Dedifferentiated amniotic fluid mesenchymal stem cell (primary cell): ENCODE results near the gene LCE6A.

ENCODE experiments used
- DNase-seq: peaks from one replicate; pipeline ENCODE4 v3.0.0-alpha.2; 2016; ENCODE audit errors: extremely low spot score

The LCE6A gene

DNA sequence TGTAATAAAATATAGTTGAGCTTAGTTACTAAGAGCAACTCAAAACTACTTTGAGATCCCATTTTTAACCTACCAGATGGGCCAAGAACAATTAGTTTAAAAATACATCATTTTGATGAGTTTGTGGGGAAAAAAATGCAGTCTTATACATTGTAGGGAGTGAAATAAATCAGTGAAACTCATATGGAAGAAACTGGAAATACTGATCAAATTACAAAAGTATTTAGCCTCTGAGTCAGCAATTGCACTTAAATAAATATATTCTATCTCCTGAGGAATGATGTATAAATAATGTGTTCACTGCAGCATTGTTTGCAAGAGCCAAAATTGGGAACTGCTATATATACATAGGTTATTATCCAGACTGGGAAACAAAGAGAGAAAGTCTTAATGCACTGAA, 30.8 kb downstream of the LCE6A start:
- DNase-seq: no peak

DNA sequence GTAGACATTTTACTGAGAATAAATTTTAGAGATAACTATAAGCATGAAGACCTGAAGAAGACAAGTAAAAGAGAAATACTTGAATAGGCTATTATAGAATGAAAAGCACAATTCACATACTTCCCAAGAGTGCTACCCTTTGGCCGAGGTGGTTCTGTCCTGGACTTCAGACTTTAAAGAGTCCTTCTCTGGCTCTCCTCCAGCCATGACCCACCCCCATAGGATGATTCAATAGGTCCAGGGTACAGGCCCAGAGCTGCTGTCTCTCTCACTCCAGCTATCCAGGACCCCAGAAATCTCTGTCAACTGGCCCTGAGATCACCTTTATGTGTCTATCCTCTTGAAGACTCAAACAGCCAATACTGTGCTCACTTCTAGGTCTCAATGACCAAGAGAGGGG, 34.2 kb downstream of the LCE6A start:
- DNase-seq: no peak

DNA sequence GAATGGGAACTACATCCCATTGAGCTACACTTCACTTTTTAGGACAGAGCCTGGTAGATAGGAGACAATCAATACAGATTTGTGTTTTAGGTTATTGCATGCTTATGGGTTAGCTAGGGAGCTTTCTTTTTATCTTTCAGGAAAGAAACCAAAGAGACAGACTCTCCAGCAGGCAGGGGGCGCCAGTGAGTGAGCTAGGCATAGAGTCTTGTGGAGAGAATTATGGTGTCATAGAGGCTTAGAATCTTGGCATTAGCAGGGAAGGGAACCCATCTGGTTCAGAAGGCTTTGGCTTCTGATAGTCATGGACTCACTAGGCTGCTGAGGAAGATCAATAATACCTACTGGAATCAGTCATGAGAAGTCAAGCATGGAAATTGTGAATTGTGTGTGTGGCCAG, 35.4 kb downstream of the LCE6A start, which contains the start of gene SMCP:
Gene SMCP, plus strand, starts transcription at position 281 of the 400 bp plus-strand sequence. CDS start 6,101 bp downstream, outside the sequence.
- no peak for DNase-seq

DNA sequence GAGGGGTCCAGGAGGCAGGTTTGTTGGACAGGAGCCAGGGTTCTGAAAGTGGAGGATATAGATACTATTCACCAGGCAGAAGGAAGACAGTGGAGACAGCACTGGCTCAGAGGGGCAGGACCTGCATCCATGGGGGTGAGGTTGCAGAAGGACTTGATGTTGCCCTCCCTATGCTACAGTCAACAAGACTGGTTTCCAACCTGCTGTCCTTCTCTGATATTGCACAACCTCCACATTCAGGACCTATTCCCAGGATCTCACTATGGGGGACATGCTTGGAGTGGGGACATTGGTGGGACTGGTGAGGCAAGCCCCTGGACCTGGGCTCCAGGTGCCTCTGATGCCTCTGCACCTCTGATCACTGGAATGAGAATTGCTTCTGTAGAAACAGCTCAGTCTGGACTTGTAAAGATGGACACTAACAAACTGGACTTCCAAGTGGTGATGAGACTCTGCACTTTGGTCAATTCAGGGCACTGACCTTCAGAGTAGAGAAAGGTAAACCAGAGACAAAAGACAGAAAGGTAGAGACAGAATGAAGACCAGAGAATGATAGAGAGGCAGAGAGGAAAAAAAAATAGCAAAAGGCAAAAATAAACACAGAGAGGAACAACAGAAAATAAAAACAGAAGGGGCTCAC, 37.0 kb downstream of the LCE6A start:
- DNase-seq: no peak

DNA sequence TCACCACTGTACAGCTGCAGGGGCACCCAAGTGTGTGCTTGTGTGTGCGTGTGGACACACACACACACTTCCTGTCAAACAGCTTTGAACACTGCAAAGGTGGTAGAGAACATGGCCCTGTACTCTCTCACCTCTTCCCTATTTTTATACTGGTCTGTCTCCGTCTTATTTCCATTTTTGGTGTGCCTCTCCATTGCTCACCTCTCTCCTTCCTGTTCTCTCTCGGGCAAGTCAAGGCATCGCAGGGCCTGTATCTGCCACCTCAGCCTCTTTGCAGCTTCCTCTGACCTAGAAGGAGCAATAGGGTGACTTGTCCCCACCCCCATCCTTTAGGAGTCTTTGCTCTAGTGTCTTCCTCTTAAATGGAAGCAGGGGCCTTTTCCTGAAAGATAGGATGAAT, 37.7 kb downstream of the LCE6A start:
- no peak for DNase-seq

DNA sequence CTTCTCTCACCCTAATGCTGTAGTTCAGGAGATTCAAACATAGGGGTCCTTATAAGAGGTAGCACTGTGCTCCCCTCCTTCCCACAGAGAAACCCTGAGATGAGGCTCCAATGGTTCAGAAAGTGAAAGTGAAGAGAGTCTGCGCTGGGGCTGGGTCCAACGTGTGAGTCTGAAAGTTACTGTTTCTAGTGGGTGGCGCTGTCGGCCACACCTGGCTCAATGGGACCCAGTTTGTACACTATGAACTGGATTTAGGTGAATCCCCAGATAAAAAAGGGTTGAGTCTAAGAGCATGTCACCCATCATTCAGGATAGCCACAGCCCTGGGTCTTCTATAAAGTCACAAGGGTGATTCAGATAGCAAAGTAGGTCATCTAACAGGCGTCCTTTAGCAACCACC, 38.3 kb downstream of the LCE6A start:
- DNase-seq: no peak

DNA sequence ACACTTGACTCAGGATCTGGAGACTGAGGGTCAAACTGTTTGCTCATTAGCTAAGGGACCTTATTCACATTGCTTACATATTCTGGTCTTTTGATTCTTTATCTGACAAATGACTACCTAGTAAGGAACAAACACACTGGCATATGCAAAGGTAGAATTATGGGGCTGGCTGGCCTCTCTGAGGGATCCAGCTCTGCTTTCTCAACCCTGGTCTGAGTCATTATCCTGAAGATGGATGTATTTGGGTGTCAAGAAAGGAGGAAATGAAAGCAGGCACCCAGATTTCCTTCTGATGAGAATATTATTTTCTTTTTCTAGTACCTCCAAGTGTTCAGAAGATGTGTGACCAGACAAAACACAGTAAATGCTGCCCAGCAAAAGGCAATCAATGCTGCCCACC, 41.4 kb downstream of the LCE6A start:
- DNase-seq: no peak

DNA sequence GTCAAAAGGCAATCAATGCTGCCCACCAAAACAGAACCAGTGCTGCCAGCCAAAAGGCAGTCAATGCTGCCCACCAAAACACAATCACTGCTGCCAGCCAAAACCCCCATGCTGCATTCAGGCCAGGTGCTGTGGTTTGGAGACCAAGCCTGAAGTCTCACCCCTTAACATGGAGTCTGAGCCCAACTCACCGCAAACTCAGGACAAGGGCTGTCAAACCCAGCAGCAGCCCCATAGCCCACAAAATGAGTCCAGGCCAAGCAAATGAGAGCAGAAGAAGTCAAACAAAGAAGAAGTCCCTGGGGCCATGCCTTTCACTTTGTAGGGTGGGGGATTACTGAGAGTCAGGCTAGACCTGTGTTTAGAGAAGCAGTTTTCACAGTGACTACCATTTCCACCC, 41.9 kb downstream of the LCE6A start:
- no peak for DNase-seq

DNA sequence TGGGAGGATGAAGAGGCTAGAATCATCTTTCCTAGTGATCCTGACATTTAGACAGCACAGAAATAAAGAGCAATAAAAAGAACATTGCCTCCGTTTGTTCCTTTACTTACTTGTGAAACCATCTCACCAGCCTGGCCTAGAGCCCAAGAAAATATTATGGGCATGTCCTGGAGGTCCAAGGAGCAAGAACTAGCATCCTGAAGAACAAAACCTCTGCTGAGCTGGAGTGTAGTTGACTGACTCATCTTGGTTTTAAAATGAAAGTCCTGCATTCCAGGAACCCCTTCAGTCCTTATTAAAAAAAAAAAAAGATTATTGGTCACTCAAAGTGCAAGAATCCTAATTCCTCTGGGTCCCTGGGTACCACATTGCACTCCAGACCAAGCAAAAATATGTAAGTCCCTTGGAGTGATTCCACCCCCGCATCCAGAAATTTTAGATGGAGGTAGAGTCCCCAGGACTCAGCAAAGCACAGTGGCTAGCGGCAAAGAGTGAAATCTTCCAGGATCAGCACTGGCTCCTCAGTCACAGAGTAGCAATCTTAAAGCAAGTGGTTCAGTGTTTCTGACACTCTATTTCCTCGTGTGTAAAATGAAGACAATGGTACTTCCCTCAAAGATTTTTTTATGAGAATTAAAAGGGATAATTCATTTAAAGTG, 42.4 kb downstream of the LCE6A start:
- no peak for DNase-seq

DNA sequence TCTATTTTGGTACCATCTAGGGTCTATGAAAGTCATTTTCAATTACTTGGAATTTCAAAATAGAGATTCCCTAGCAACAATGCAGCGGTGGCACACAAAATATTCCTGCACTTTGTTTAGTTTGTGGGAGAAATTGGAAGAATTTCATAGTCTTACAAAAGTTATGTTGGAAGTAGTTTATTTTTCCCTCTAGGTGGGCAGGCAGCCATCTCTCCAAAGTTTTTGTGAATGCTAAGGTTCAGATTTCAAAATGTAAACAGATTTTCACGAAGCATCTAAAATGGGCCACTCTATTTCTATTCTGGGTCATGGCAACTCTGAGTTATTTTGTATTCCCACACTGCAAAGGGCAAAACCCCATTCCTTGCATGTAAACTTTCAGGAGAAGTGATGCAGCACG, 43.4 kb downstream of the LCE6A start:
- no peak for DNase-seq

DNA sequence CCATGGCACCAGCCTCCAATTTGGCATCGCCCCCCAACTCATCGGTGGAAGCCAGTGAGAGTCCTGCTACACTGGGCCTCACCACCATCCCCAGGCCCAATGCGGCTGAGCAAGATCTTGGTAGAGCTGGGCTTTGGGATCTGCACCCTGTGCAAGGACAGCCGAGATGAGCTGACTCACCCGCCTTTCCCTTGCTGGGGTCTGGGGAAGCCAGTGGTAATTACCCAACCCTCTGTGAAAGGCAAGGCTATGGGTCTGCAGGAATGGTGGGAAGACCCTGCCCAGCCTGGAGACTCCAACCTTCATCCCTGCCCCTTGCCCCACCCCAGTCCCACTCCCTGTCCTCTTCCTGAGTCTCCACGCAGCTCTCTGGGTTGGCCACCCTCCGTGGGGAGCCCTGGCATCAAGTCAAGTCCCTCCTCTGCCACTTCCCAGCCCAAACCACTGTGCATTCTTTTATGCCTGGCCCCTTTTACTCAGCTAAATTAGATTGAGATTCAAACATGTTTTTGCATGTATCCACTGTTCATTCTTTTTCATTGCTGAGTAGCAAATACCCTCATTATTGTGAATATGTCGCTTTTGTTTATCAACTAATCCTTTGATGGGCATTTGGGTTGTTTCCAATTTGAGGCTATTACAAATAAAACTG, 44.2 kb downstream of the LCE6A start:
- DNase-seq: no peak

DNA sequence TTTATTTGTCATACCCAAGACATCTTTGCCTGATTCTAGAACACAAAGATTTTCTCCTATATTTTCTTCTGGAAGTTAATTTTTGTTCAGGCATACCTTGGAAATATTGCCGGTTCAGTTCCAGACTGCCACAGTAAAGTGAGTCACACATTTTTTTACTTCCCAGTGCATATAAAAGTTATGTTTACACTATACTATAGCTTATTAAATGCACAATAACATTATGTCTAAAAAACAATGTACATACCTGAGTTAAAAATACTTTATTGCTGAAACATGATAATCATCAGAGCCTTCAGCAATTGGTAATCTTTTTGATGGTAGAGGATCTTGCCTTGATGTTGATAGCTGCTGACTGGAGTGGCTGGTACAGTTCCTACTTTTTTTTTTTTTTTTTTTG, 45.5 kb downstream of the LCE6A start:
- DNase-seq: no peak
